Activated naive CD4-positive, alpha-beta T cell treated with anti-CD3 and anti-CD28 coated beads, Interleukin-2, amount 10 ng/mL, durations not matched to agents 7 days and 5 days (primary cell): ENCODE results near the gene AMOTL1.
"Not testable (repeated sequence)": the region's sequence is repeated elsewhere in the genome, so short reads cannot be mapped to it uniquely, and the experiment has no call there.

Experiments used
- CTCF ChIA-PET: fragments of 350-600 bp; sonication (Branson Sonifier 250); formaldehyde crosslinking; loops from one replicate; lab custom pipeline; 2021; ENCODE audit warnings: antibody characterized with exemption; lab: Charles Lee
- DNase-seq: peaks from one replicate; pipeline ENCODE4 v3.0.0-alpha.2; 2020
- H3K27ac Mint-ChIP-seq: one replicate; pipeline ENCODE4 v1.8.0; 2021; ENCODE audit warnings: mild to moderate bottlenecking, moderate library complexity, mixed read lengths
- H3K27me3 Mint-ChIP-seq: one replicate; pipeline ENCODE4 v1.8.0; 2021; ENCODE audit warnings: mild to moderate bottlenecking, mixed read lengths
- H3K36me3 Mint-ChIP-seq: one replicate; pipeline ENCODE4 v1.8.0; 2021; ENCODE audit warnings: mixed read lengths
- H3K4me1 Mint-ChIP-seq: one replicate; pipeline ENCODE4 v1.8.0; 2021; ENCODE audit warnings: mixed read lengths
- H3K4me3 Mint-ChIP-seq: one replicate; pipeline ENCODE4 v1.8.0; 2021; ENCODE audit warnings: mild to moderate bottlenecking, moderate library complexity, mixed read lengths
- H3K9me3 Mint-ChIP-seq: one replicate; pipeline ENCODE4 v1.8.0; 2021; ENCODE audit warnings: mixed read lengths

The AMOTL1 gene

GRCh38 chr11:94910270-94910669 is 142.1 kb downstream of the AMOTL1 start:
- CTCF ChIA-PET = interaction anchor here (1.0 kb wide), 1 partner anchor 12 kb away, joined by 3 read pairs; no protein-coding TSS in a partner anchor
- no peak overlapping the region for H3K4me3 Mint-ChIP-seq
- no peaks in the 10 kb centered on the region for H3K9me3 Mint-ChIP-seq
- DNase-seq = no peak
- no peaks in the 10 kb centered on the region for H3K36me3 Mint-ChIP-seq
- peaks cover 5% of the 10 kb centered on the region for H3K27me3 Mint-ChIP-seq
- no peaks in the 10 kb centered on the region for H3K4me1 Mint-ChIP-seq
- no peak overlapping the region for H3K27ac Mint-ChIP-seq

- Mint-ChIP-seq H3K9me3 (no peaks in the 10 kb centered on the region), H3K4me1 (no peaks in the 10 kb centered on the region), H3K4me3 (no peak overlapping the region), H3K36me3 (no peaks in the 10 kb centered on the region), H3K27ac (no peak overlapping the region), H3K27me3 (peaks cover 5% of the 10 kb centered on the region)
- no peak for DNase-seq
- CTCF ChIA-PET = interaction anchor here (1.0 kb wide), 1 partner anchor 13 kb away, joined by 3 read pairs; no protein-coding TSS in a partner anchor
Measured at GRCh38 chr11:94910779-94911178, 142.6 kb downstream of the AMOTL1 start.

GRCh38 chr11:94912806-94913205 is 144.7 kb downstream of the AMOTL1 start:
- Mint-ChIP-seq H3K36me3 (no peaks in the 10 kb centered on the region), H3K4me3 (no peak overlapping the region), H3K4me1 (no peaks in the 10 kb centered on the region), H3K27ac (no peak overlapping the region), H3K9me3 (no peaks in the 10 kb centered on the region), H3K27me3 (peaks cover 5% of the 10 kb centered on the region)
- CTCF ChIA-PET = interaction anchor here (0.8 kb wide), 1 partner anchor 28 kb away, joined by 3 read pairs; no protein-coding TSS in a partner anchor
- DNase-seq = no peak

GRCh38 chr11:94913718-94914394 is 145.7 kb downstream of the AMOTL1 start:
- not testable (repeated sequence) for DNase-seq, H3K4me3 Mint-ChIP-seq, H3K27ac Mint-ChIP-seq, H3K36me3 Mint-ChIP-seq, H3K4me1 Mint-ChIP-seq, H3K9me3 Mint-ChIP-seq, H3K27me3 Mint-ChIP-seq
- CTCF ChIA-PET = interaction anchor here (0.8 kb wide), 1 partner anchor 27 kb away, joined by 3 read pairs; no protein-coding TSS in a partner anchor

- Mint-ChIP-seq H3K27ac (no peak overlapping the region), H3K4me1 (peaks cover 13% of the 10 kb centered on the region), H3K4me3 (no peak overlapping the region), H3K36me3 (peaks cover 6% of the 10 kb centered on the region), H3K9me3 (peaks cover 6% of the 10 kb centered on the region), H3K27me3 (no peaks in the 10 kb centered on the region)
- CTCF ChIA-PET = no interaction called here
- DNase-seq = no peak
Measured at GRCh38 chr11:94920311-94920710, 152.2 kb downstream of the AMOTL1 start.

- H3K27ac Mint-ChIP-seq = no peak overlapping the region
- no peak overlapping the region for H3K4me3 Mint-ChIP-seq
- peaks cover 14% of the 10 kb centered on the region for H3K9me3 Mint-ChIP-seq
- no peak for DNase-seq
- H3K27me3 Mint-ChIP-seq = no peaks in the 10 kb centered on the region
- H3K36me3 Mint-ChIP-seq = peaks cover 14% of the 10 kb centered on the region
- peaks cover 32% of the 10 kb centered on the region for H3K4me1 Mint-ChIP-seq
- CTCF ChIA-PET = no interaction called here
Measured at GRCh38 chr11:94922321-94923003, 154.3 kb downstream of the AMOTL1 start.

GRCh38 chr11:94923004-94923334 is 154.8 kb downstream of the AMOTL1 start:
- H3K27ac Mint-ChIP-seq = no peak overlapping the region
- H3K4me3 Mint-ChIP-seq = no peak overlapping the region
- CTCF ChIA-PET = no interaction called here
- H3K27me3 Mint-ChIP-seq = no peaks in the 10 kb centered on the region
- peaks cover 14% of the 10 kb centered on the region for H3K36me3 Mint-ChIP-seq
- H3K9me3 Mint-ChIP-seq = peaks cover 14% of the 10 kb centered on the region
- no peak for DNase-seq
- H3K4me1 Mint-ChIP-seq = peaks cover 36% of the 10 kb centered on the region

GRCh38 chr11:94924171-94924572 is 156.0 kb downstream of the AMOTL1 start:
- H3K36me3 Mint-ChIP-seq = peaks cover 14% of the 10 kb centered on the region
- no peaks in the 10 kb centered on the region for H3K27me3 Mint-ChIP-seq
- DNase-seq = no peak
- H3K9me3 Mint-ChIP-seq = peaks cover 14% of the 10 kb centered on the region
- CTCF ChIA-PET = interaction anchor here (1.0 to 1.5 kb wide), 3 partner anchors 27 to 134 kb away, joined by 3 read pairs; no protein-coding TSS in a partner anchor
- H3K4me1 Mint-ChIP-seq = peaks cover 48% of the 10 kb centered on the region
- H3K4me3 Mint-ChIP-seq = no peak overlapping the region
- peak overlapping the region; percentile 88 for H3K27ac Mint-ChIP-seq

GRCh38 chr11:94924612-94925011 is 156.5 kb downstream of the AMOTL1 start:
- Mint-ChIP-seq H3K36me3 (peaks cover 14% of the 10 kb centered on the region), H3K4me3 (no peak overlapping the region), H3K27me3 (no peaks in the 10 kb centered on the region), H3K27ac (peak overlapping the region; percentile 88), H3K4me1 (peaks cover 50% of the 10 kb centered on the region), H3K9me3 (peaks cover 14% of the 10 kb centered on the region)
- CTCF ChIA-PET = interaction anchor here (1.0 to 1.5 kb wide), 3 partner anchors 27 to 135 kb away, joined by 3 read pairs; no protein-coding TSS in a partner anchor
- DNase-seq = peak; percentile 53

- Mint-ChIP-seq H3K4me3 (no peak overlapping the region), H3K27me3 (no peaks in the 10 kb centered on the region), H3K9me3 (peaks cover 14% of the 10 kb centered on the region), H3K4me1 (peaks cover 50% of the 10 kb centered on the region), H3K27ac (peak overlapping the region; percentile 88), H3K36me3 (peaks cover 14% of the 10 kb centered on the region)
- CTCF ChIA-PET = interaction anchor here (1.0 to 1.5 kb wide), 2 partner anchors 9 to 28 kb away, joined by 3 to 4 read pairs; no protein-coding TSS in a partner anchor
- DNase-seq = no peak
Measured at GRCh38 chr11:94925422-94926270, 157.5 kb downstream of the AMOTL1 start.

GRCh38 chr11:94926271-94926625 is 158.1 kb downstream of the AMOTL1 start:
- DNase-seq = no peak
- Mint-ChIP-seq H3K36me3 (peaks cover 14% of the 10 kb centered on the region), H3K27ac (no peak overlapping the region), H3K27me3 (no peaks in the 10 kb centered on the region), H3K4me1 (peaks cover 50% of the 10 kb centered on the region), H3K4me3 (no peak overlapping the region), H3K9me3 (peaks cover 14% of the 10 kb centered on the region)
- CTCF ChIA-PET = interaction anchor here (1.0 kb wide), 1 partner anchor 8 kb away, joined by 4 read pairs; no protein-coding TSS in a partner anchor
